IMR-90 (cell line): Measurements from ENCODE around the gene H2BK1.

Experiments
- BHLHE40 ChIP-seq: fragments of 150-350 bp; IDR thresholded peaks from 2 replicates; pipeline ENCODE4 v1.6.1; 2016; ENCODE audit warnings: mild to moderate bottlenecking, low read depth, low read length
- FOS ChIP-seq: fragments of 150-350 bp; IDR thresholded peaks from 2 replicates; pipeline ENCODE4 v1.6.1; 2016; ENCODE audit warnings: low read depth, low read length
- MAFK ChIP-seq: IDR thresholded peaks from 2 replicates; pipeline ENCODE4 v1.6.1; 2012; ENCODE audit warnings: low read depth, low read length, improper control_type of control experiment
- MXI1 ChIP-seq: IDR thresholded peaks from 2 replicates; pipeline ENCODE4 v1.6.1; 2012; ENCODE audit warnings: low read depth, mild to moderate bottlenecking, low read length, moderate library complexity, borderline replicate concordance
- POLR2A ChIP-seq: IDR thresholded peaks from 2 replicates; pipeline ENCODE4 v1.6.1; 2012; ENCODE audit warnings: mild to moderate bottlenecking, low read depth, low read length
- USF2 ChIP-seq: fragments of 150-350 bp; IDR thresholded peaks from 2 replicates; pipeline ENCODE4 v1.6.1; 2017; ENCODE audit warnings: mild to moderate bottlenecking, antibody characterized with exemption, low read length, low read depth
- TF ChIP-seq, protein P1 (sequence below): fragments of 150-350 bp; IDR thresholded peaks from 2 replicates; pipeline ENCODE4 v1.6.1; 2016; ENCODE audit warnings: low read depth, mild to moderate bottlenecking, low read length, moderate library complexity, borderline replicate concordance
- TF ChIP-seq, protein P2 (sequence below): conservative IDR thresholded peaks from 2 replicates; pipeline ENCODE4 v1.5.1; 2012; ENCODE audit warnings: mild to moderate bottlenecking, low read depth, low read length, improper control_type of control experiment

DNA sequence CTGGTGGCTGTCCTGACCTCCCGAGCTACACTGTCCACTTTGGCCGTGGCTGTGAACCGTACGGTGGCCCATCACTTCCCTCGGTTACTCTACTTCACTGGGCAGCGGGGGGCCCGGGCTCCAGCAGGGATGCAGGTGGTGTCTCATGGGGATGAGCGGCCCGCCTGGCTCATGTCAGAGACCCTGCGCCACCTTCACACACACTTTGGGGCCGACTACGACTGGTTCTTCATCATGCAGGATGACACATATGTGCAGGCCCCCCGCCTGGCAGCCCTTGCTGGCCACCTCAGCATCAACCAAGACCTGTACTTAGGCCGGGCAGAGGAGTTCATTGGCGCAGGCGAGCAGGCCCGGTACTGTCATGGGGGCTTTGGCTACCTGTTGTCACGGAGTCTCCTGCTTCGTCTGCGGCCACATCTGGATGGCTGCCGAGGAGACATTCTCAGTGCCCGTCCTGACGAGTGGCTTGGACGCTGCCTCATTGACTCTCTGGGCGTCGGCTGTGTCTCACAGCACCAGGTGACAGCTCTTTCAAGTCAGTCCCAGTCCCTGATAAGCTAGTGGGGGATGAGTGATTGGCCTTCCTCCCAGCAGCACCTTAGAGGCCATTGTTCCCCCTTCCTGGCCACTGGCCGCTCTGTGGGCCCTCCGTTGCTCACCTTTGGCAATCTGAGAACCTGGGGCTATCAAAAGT is 25.0 kb upstream of the H2BK1 start:
- TF ChIP-seq MAFK (no peak), MXI1 (no peak), POLR2A (no peak), FOS (no peak), USF2 (no peak), BHLHE40 (no peak)
- TF ChIP-seq, protein P1, sequence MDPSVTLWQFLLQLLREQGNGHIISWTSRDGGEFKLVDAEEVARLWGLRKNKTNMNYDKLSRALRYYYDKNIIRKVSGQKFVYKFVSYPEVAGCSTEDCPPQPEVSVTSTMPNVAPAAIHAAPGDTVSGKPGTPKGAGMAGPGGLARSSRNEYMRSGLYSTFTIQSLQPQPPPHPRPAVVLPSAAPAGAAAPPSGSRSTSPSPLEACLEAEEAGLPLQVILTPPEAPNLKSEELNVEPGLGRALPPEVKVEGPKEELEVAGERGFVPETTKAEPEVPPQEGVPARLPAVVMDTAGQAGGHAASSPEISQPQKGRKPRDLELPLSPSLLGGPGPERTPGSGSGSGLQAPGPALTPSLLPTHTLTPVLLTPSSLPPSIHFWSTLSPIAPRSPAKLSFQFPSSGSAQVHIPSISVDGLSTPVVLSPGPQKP = no peak
- TF ChIP-seq, protein P2, sequence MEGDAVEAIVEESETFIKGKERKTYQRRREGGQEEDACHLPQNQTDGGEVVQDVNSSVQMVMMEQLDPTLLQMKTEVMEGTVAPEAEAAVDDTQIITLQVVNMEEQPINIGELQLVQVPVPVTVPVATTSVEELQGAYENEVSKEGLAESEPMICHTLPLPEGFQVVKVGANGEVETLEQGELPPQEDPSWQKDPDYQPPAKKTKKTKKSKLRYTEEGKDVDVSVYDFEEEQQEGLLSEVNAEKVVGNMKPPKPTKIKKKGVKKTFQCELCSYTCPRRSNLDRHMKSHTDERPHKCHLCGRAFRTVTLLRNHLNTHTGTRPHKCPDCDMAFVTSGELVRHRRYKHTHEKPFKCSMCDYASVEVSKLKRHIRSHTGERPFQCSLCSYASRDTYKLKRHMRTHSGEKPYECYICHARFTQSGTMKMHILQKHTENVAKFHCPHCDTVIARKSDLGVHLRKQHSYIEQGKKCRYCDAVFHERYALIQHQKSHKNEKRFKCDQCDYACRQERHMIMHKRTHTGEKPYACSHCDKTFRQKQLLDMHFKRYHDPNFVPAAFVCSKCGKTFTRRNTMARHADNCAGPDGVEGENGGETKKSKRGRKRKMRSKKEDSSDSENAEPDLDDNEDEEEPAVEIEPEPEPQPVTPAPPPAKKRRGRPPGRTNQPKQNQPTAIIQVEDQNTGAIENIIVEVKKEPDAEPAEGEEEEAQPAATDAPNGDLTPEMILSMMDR = no peak
